Ovary (tissue), 3 donors: Measurements from ENCODE around the gene CCDC40.

Experiments
- EP300 ChIP-seq: sonication (generic); formaldehyde crosslinking; IDR thresholded peaks from one replicate; pipeline ENCODE4 v1.6.1; 2017; ENCODE audit warnings: antibody characterized with exemption
- POLR2A ChIP-seq: fragments of 450-650 bp; IDR thresholded peaks from one replicate; pipeline ENCODE4 v1.6.1; 2017; ENCODE audit warnings: antibody characterized with exemption, mild to moderate bottlenecking, moderate library complexity
- TF ChIP-seq, protein P1 (sequence below), 3 donors: fragments of 450-650 bp in 2 of 3; fragments of 200-600 bp in 1 of 3; IDR thresholded peaks; one replicate each; pipeline versions ENCODE4 v1.5.1 to v1.8.0; 2016 to 2022; ENCODE audit warnings: antibody characterized with exemption in 3 of 3, mild to moderate bottlenecking in 1 of 3
- donor health status: DM: no; HTN: no; CAD: no.

DNA sequence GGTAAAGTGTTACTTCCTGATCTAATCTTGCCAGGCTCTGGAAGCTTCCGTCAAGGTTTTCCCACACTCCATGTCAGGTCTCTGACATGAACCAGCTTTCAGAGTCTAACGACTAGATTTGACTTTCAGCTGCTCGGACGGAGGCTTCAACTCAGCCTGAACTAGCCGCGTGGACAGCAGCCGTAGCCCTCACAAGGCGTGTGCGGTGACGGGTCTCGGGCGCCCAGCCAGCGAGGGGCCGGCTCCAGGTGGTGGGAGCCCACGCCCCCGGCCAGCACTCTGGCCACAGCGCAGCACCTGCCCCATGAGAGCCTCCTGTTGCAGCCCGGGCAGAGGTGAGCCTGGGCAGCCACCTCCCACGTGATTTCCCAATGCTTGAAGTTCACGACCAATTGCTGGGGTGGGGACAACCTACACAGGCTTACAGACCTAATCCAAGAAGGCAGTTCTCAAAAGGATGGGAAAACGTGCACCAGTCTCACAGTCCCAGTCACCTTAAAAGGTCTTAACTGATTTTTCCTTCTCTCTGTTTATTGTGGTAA, 46.3 kb upstream of the CCDC40 start:
- TF ChIP-seq, protein P1, sequence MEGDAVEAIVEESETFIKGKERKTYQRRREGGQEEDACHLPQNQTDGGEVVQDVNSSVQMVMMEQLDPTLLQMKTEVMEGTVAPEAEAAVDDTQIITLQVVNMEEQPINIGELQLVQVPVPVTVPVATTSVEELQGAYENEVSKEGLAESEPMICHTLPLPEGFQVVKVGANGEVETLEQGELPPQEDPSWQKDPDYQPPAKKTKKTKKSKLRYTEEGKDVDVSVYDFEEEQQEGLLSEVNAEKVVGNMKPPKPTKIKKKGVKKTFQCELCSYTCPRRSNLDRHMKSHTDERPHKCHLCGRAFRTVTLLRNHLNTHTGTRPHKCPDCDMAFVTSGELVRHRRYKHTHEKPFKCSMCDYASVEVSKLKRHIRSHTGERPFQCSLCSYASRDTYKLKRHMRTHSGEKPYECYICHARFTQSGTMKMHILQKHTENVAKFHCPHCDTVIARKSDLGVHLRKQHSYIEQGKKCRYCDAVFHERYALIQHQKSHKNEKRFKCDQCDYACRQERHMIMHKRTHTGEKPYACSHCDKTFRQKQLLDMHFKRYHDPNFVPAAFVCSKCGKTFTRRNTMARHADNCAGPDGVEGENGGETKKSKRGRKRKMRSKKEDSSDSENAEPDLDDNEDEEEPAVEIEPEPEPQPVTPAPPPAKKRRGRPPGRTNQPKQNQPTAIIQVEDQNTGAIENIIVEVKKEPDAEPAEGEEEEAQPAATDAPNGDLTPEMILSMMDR (IDR thresholded peaks at IDR 0.05): no peak
- TF ChIP-seq EP300 (no peak), POLR2A (no peak)
